ENCODE results near the gene ANKS6. TPM values are rescaled to one million over a fixed set of nuclear protein-coding genes. Genes with fewer than 3 reads are reported as not detected.

The ANKS6 gene
- total RNA-seq, 1 donor from 2014 or later, result 30.9 TPM

GRCh38 chr9:98760231-98760630 is 36.1 kb downstream of the ANKS6 start:
- H3K9me3 Mint-ChIP-seq, result peaks cover 10% of the 10 kb centered on the region
- no peaks in the 10 kb centered on the region for H3K4me1 Mint-ChIP-seq
- H3K27me3 Mint-ChIP-seq (ENCODE audit: low read depth), result no peaks in the 10 kb centered on the region
- peaks cover 60% of the 10 kb centered on the region for H3K36me3 Mint-ChIP-seq (ENCODE audit: low read depth)
- no peak overlapping the region for H3K27ac Mint-ChIP-seq (ENCODE audit: unreplicated experiment)
- no peak for TF ChIP-seq CTCF (conservative IDR thresholded peaks at IDR 0.05)
- no peak overlapping the region for H3K4me3 Mint-ChIP-seq
- DNase-seq (ENCODE audit: low read depth, low spot score), result no peak

GRCh38 chr9:98755006-98755618 is 41.2 kb downstream of the ANKS6 start:
- TF ChIP-seq CTCF (conservative IDR thresholded peaks at IDR 0.05), result no peak
- Mint-ChIP-seq H3K36me3 (ENCODE audit: low read depth) (peaks cover 69% of the 10 kb centered on the region), H3K27me3 (ENCODE audit: low read depth) (no peaks in the 10 kb centered on the region), H3K4me1 (no peaks in the 10 kb centered on the region), H3K4me3 (no peak overlapping the region), H3K9me3 (peaks cover 10% of the 10 kb centered on the region), H3K27ac (ENCODE audit: unreplicated experiment) (no peak overlapping the region)
- no peak for DNase-seq (ENCODE audit: low read depth, low spot score)

GRCh38 chr9:98751210-98751609 is 45.1 kb downstream of the ANKS6 start:
- H3K36me3 Mint-ChIP-seq (ENCODE audit: low read depth), result peaks cover 43% of the 10 kb centered on the region
- no peaks in the 10 kb centered on the region for H3K27me3 Mint-ChIP-seq (ENCODE audit: low read depth)
- no peak for TF ChIP-seq CTCF (conservative IDR thresholded peaks at IDR 0.05)

GRCh38 chr9:98750364-98751060 is 45.8 kb downstream of the ANKS6 start:
- Mint-ChIP-seq H3K27ac (ENCODE audit: unreplicated experiment) (no peak overlapping the region), H3K4me3 (no peak overlapping the region), H3K27me3 (ENCODE audit: low read depth) (no peaks in the 10 kb centered on the region), H3K4me1 (no peaks in the 10 kb centered on the region), H3K9me3 (no peaks in the 10 kb centered on the region), H3K36me3 (ENCODE audit: low read depth) (peaks cover 37% of the 10 kb centered on the region)
- TF ChIP-seq CTCF (conservative IDR thresholded peaks at IDR 0.05), result no peak
- DNase-seq (ENCODE audit: low read depth, low spot score), result no peak

More at GRCh38 chr9:98751210-98751609, 45.1 kb downstream of the ANKS6 start:
- no peak overlapping the region for H3K27ac Mint-ChIP-seq (ENCODE audit: unreplicated experiment)
- H3K4me3 Mint-ChIP-seq, result no peak overlapping the region
- no peaks in the 10 kb centered on the region for H3K4me1 Mint-ChIP-seq
- no peak for DNase-seq (ENCODE audit: low read depth, low spot score)
- no peaks in the 10 kb centered on the region for H3K9me3 Mint-ChIP-seq

- no peak overlapping the region for H3K4me3 Mint-ChIP-seq
- H3K27me3 Mint-ChIP-seq (ENCODE audit: low read depth), result no peaks in the 10 kb centered on the region
- no peak for TF ChIP-seq CTCF (conservative IDR thresholded peaks at IDR 0.05)
- no peaks in the 10 kb centered on the region for H3K9me3 Mint-ChIP-seq
- H3K27ac Mint-ChIP-seq (ENCODE audit: unreplicated experiment), result no peak overlapping the region
- H3K36me3 Mint-ChIP-seq (ENCODE audit: low read depth), result peaks cover 20% of the 10 kb centered on the region
- DNase-seq (ENCODE audit: low read depth, low spot score), result no peak
- H3K4me1 Mint-ChIP-seq, result no peaks in the 10 kb centered on the region
These were observed 48.9 kb downstream of the ANKS6 start for GRCh38 chr9:98747476-98747875.

Measured in neural crest cell (in vitro differentiated cells).